Mucosa of rectum (tissue), 2 donors: Measurements from ENCODE around the gene RIBC2.

ENCODE experiments used
- H3K27ac ChIP-seq, 2 donors: one replicate each; pipeline ENCODE4 v1.7.0; 2013; ENCODE audit warnings: inconsistent platforms in 2 of 2, low read depth in 2 of 2, low read length in 2 of 2
- H3K27me3 ChIP-seq, 2 donors: one replicate each; pipeline ENCODE4 v1.7.0; 2013; ENCODE audit warnings: low read length in 2 of 2; ENCODE audit not compliant: control insufficient read depth in 2 of 2, insufficient read depth in 2 of 2
- H3K36me3 ChIP-seq, 2 donors: one replicate each; pipeline ENCODE4 v1.7.0; 2013; ENCODE audit warnings: low read length in 2 of 2; ENCODE audit not compliant: control insufficient read depth in 2 of 2, insufficient read depth in 2 of 2
- H3K4me1 ChIP-seq, 2 donors: one replicate each; pipeline ENCODE4 v1.7.0; 2013; ENCODE audit warnings: low read length in 2 of 2, mild to moderate bottlenecking in 1 of 2; ENCODE audit not compliant: control insufficient read depth in 2 of 2, insufficient read depth in 2 of 2
- H3K4me3 ChIP-seq, 2 donors: one replicate each; pipeline ENCODE4 v1.7.0; 2013; ENCODE audit warnings: low read length in 2 of 2
- H3K9ac ChIP-seq, 2 donors: one replicate each; pipeline ENCODE4 v1.7.0; 2013; ENCODE audit warnings: low read length in 2 of 2, low read depth in 1 of 2, mild to moderate bottlenecking in 1 of 2
- H3K9me3 ChIP-seq, 2 donors: one replicate each; pipeline ENCODE4 v1.7.0; 2013; ENCODE audit warnings: low read length in 2 of 2; ENCODE audit not compliant: control insufficient read depth in 2 of 2
- donor health status: healthy.
- donor health status: Normal muscosa, but diverticular disease.

RIBC2 gene

GRCh38 chr22:45468872-45469271 lies 55.4 kb downstream of the RIBC2 start:
- Histone ChIP-seq H3K4me1 (no peaks in the 10 kb centered on the region), H3K27me3 (no peaks in the 10 kb centered on the region), H3K9ac (no peak overlapping the region), H3K4me3 (no peak overlapping the region), H3K27ac (no peak overlapping the region), H3K36me3 (no peaks in the 10 kb centered on the region), H3K9me3 (no peaks in the 10 kb centered on the region)

- Histone ChIP-seq H3K9me3 (no peaks in the 10 kb centered on the region), H3K27ac (no peak overlapping the region), H3K4me1 (no peaks in the 10 kb centered on the region), H3K36me3 (no peaks in the 10 kb centered on the region), H3K9ac (no peak overlapping the region), H3K27me3 (no peaks in the 10 kb centered on the region), H3K4me3 (no peak overlapping the region)
Observed at GRCh38 chr22:45469281-45470073, 56.0 kb downstream of the RIBC2 start.

- Histone ChIP-seq H3K36me3 (no peaks in the 10 kb centered on the region), H3K27me3 (no peaks in the 10 kb centered on the region), H3K9me3 (no peaks in the 10 kb centered on the region), H3K27ac (no peak overlapping the region), H3K4me1 (no peaks in the 10 kb centered on the region), H3K4me3 (no peak overlapping the region), H3K9ac (no peak overlapping the region)
Observed at GRCh38 chr22:45470871-45471270, 57.4 kb downstream of the RIBC2 start.

- Histone ChIP-seq H3K27me3 (no peaks in the 10 kb centered on the region), H3K36me3 (no peaks in the 10 kb centered on the region), H3K9ac (no peak overlapping the region), H3K4me1 (no peaks in the 10 kb centered on the region), H3K9me3 (no peaks in the 10 kb centered on the region), H3K4me3 (no peak overlapping the region), H3K27ac (no peak overlapping the region)
Observed at GRCh38 chr22:45472426-45472825, 58.9 kb downstream of the RIBC2 start.

GRCh38 chr22:45473626-45474237 lies 60.2 kb downstream of the RIBC2 start:
- no peak overlapping the region for H3K27ac ChIP-seq
- H3K9ac ChIP-seq = no peak overlapping the region
- no peaks in the 10 kb centered on the region for H3K36me3 ChIP-seq
- no peaks in the 10 kb centered on the region for H3K4me1 ChIP-seq
- no peaks in the 10 kb centered on the region for H3K9me3 ChIP-seq
- no peak overlapping the region for H3K4me3 ChIP-seq
- no peaks in the 10 kb centered on the region for H3K27me3 ChIP-seq

GRCh38 chr22:45475063-45475747 lies 61.7 kb downstream of the RIBC2 start:
- Histone ChIP-seq H3K4me3 (no peak overlapping the region), H3K27me3 (no peaks in the 10 kb centered on the region), H3K4me1 (no peaks in the 10 kb centered on the region), H3K9ac (no peak overlapping the region), H3K27ac (no peak overlapping the region), H3K36me3 (no peaks in the 10 kb centered on the region), H3K9me3 (no peaks in the 10 kb centered on the region)

- H3K27me3 ChIP-seq = no peaks in the 10 kb centered on the region
- no peaks in the 10 kb centered on the region for H3K9me3 ChIP-seq
- no peak overlapping the region for H3K27ac ChIP-seq
- H3K4me3 ChIP-seq = no peak overlapping the region
- no peak overlapping the region for H3K9ac ChIP-seq
- H3K36me3 ChIP-seq = no peaks in the 10 kb centered on the region
- H3K4me1 ChIP-seq = no peaks in the 10 kb centered on the region
Observed at GRCh38 chr22:45475851-45476514, 62.5 kb downstream of the RIBC2 start.

GRCh38 chr22:45476814-45477213 lies 63.3 kb downstream of the RIBC2 start:
- no peak overlapping the region for H3K9ac ChIP-seq
- no peak overlapping the region for H3K27ac ChIP-seq
- H3K9me3 ChIP-seq = no peaks in the 10 kb centered on the region
- no peaks in the 10 kb centered on the region for H3K36me3 ChIP-seq
- no peak overlapping the region for H3K4me3 ChIP-seq
- H3K4me1 ChIP-seq = no peaks in the 10 kb centered on the region
- H3K27me3 ChIP-seq = no peaks in the 10 kb centered on the region

GRCh38 chr22:45477366-45478107 lies 64.0 kb downstream of the RIBC2 start:
- Histone ChIP-seq H3K27ac (no peak overlapping the region), H3K27me3 (no peaks in the 10 kb centered on the region), H3K9ac (no peak overlapping the region), H3K4me1 (no peaks in the 10 kb centered on the region), H3K9me3 (no peaks in the 10 kb centered on the region), H3K4me3 (no peak overlapping the region), H3K36me3 (no peaks in the 10 kb centered on the region)
